ENCODE data around the gene FGFR2. TPM values are rescaled to one million over a fixed set of nuclear protein-coding genes. Genes with fewer than 3 reads are reported as not detected.

FGFR2 gene
- total and polyA plus RNA-seq, 2 experiments from 2014 or later, result 41.3 to 90.4 TPM

DNA sequence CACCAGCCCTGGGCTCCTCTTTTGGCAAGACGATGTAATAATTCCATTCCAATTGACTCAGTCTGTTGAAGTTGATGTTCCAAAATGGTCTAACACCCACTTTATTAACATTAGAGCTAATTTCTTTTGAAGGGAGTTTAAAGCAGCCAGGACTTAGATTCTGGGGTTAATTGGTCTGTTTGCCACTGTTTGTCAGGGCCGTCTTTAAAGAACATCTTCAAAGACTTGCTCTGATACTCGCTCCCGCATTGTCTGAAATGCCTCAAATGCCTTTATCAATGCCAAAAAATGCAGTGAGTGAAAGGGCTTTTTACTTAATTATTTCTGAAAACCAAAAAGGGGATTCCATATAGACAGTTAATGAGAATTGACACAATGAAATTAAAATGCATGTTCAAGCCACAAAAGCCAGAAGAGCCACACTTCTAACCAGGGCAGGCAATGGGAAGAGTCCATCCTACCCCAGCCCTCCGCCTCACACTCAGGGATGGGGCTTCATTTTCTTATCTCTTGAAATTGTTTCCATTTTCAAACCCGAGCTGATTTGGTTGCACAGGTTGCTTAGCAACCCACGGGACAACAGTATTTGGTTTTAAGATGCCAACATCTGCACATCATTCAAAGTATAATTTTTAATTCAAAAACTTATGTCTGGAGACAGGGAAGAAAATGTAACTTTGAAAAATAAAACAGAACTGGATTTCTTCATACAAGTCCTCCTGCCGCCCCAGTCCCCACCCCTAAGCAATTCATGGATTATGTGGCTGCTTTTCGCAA is 163.0 kb downstream of the FGFR2 start:
- Histone ChIP-seq H4K20me1 (ENCODE audit: insufficient read depth, poor library complexity, severe bottlenecking) (no peaks in the 10 kb centered on the region), H2AFZ (no peak overlapping the region), H3K4me1 (ENCODE audit: insufficient read depth) (peaks cover 30% of the 10 kb centered on the region), H3K79me2 (no peaks in the 10 kb centered on the region), H3K27ac (no peak overlapping the region), H3K4me3 (no peak overlapping the region), H3K9me3 (ENCODE audit: low read depth) (no peaks in the 10 kb centered on the region), H3K4me2 (no peak overlapping the region), H3K36me3 (replicated peaks; ENCODE audit: insufficient read depth, low read depth) (no peaks in the 10 kb centered on the region), H3K27me3 (no peaks in the 10 kb centered on the region), H3K9me2 (replicated peaks; ENCODE audit: insufficient read depth) (no peaks in the 10 kb centered on the region)
- TF ChIP-seq EZH2 (IDR thresholded peaks at IDR 0.05; ENCODE audit: borderline replicate concordance) (no peak), EZH2phosphoT487 (IDR thresholded peaks at IDR 0.05; ENCODE audit: low read depth, severe bottlenecking, unreplicated experiment) (no peak)
- TF ChIP-seq, protein P1, sequence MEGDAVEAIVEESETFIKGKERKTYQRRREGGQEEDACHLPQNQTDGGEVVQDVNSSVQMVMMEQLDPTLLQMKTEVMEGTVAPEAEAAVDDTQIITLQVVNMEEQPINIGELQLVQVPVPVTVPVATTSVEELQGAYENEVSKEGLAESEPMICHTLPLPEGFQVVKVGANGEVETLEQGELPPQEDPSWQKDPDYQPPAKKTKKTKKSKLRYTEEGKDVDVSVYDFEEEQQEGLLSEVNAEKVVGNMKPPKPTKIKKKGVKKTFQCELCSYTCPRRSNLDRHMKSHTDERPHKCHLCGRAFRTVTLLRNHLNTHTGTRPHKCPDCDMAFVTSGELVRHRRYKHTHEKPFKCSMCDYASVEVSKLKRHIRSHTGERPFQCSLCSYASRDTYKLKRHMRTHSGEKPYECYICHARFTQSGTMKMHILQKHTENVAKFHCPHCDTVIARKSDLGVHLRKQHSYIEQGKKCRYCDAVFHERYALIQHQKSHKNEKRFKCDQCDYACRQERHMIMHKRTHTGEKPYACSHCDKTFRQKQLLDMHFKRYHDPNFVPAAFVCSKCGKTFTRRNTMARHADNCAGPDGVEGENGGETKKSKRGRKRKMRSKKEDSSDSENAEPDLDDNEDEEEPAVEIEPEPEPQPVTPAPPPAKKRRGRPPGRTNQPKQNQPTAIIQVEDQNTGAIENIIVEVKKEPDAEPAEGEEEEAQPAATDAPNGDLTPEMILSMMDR (IDR thresholded peaks at IDR 0.05; ENCODE audit: poor library complexity), result no peak
- no peak for DNase-seq (ENCODE audit: low spot score)
- 70% methylated on average over 9 of the region's 9 CpGs for WGBS (ENCODE audit: low lambda C conversion rate, missing lambda C conversion rate)

DNA sequence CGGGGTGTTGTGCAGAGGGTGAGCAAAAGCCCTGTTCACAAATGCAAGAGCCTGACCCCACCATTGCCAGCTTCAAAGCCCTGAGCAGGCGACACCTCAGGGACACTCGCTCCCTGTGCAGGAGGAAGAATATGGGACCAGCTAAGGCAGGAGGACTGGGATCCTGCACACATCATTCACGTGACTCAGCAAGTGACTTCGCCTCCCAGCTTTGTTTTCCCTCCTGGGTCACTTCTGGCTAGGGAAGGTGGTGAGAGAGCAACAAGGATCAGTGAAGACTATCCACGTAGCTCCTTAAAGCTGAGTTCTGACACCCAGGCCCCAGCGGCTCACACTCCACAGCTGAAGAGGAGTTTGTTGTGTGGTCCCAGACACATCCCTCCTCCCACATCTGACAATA is 164.3 kb downstream of the FGFR2 start:
- H3K27me3 ChIP-seq, result no peaks in the 10 kb centered on the region
- 86% methylated on average over 7 of the region's 7 CpGs for WGBS (ENCODE audit: low lambda C conversion rate, missing lambda C conversion rate)
- H3K4me3 ChIP-seq, result no peak overlapping the region
- H3K9me3 ChIP-seq (ENCODE audit: low read depth), result no peaks in the 10 kb centered on the region
- DNase-seq (ENCODE audit: low spot score), result no peak
- no peaks in the 10 kb centered on the region for H4K20me1 ChIP-seq (ENCODE audit: insufficient read depth, poor library complexity, severe bottlenecking)
- TF ChIP-seq EZH2phosphoT487 (IDR thresholded peaks at IDR 0.05; ENCODE audit: low read depth, severe bottlenecking, unreplicated experiment), result no peak
- no peak for TF ChIP-seq EZH2 (IDR thresholded peaks at IDR 0.05; ENCODE audit: borderline replicate concordance)
- TF ChIP-seq, protein P1 (IDR thresholded peaks at IDR 0.05; ENCODE audit: poor library complexity), result no peak
- H2AFZ ChIP-seq, result no peak overlapping the region
- H3K36me3 ChIP-seq (replicated peaks; ENCODE audit: insufficient read depth, low read depth), result no peaks in the 10 kb centered on the region
- H3K4me2 ChIP-seq, result no peak overlapping the region
- H3K9me2 ChIP-seq (replicated peaks; ENCODE audit: insufficient read depth), result no peaks in the 10 kb centered on the region
- H3K79me2 ChIP-seq, result no peaks in the 10 kb centered on the region
- peaks cover 34% of the 10 kb centered on the region for H3K4me1 ChIP-seq (ENCODE audit: insufficient read depth)
- no peak overlapping the region for H3K27ac ChIP-seq

DNA sequence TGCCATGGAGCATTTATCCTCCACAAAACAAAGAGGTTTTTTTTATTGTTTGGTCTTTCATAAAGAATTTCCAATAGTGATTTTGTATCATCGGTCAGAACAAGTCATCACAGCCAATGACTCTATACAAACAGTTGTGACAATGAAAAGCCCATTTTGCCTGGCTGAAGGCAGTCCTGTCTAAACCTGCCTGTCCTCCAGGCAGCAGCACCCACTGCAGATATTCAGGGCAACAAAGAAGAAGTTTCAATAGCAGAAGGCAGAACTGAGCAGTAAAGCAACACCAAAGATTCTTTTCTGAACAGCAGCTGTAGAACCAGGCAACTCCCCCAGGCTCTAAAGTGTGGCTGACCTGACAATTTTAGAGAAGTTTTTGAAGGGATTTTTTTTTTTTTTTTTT is 169.4 kb downstream of the FGFR2 start:
- TF ChIP-seq, protein P1 (IDR thresholded peaks at IDR 0.05; ENCODE audit: poor library complexity), result no peak
- Histone ChIP-seq H3K9me3 (ENCODE audit: low read depth) (no peaks in the 10 kb centered on the region), H3K4me3 (no peak overlapping the region), H3K4me1 (ENCODE audit: insufficient read depth) (peaks cover 24% of the 10 kb centered on the region), H4K20me1 (ENCODE audit: insufficient read depth, poor library complexity, severe bottlenecking) (no peaks in the 10 kb centered on the region), H3K4me2 (no peak overlapping the region), H3K27me3 (no peaks in the 10 kb centered on the region), H3K9me2 (replicated peaks; ENCODE audit: insufficient read depth) (no peaks in the 10 kb centered on the region), H3K27ac (peak overlapping the region; percentile 3), H2AFZ (no peak overlapping the region), H3K36me3 (replicated peaks; ENCODE audit: insufficient read depth, low read depth) (no peaks in the 10 kb centered on the region), H3K79me2 (no peaks in the 10 kb centered on the region)
- DNase-seq (ENCODE audit: low spot score), result no peak
- 67% methylated on average over 1 of the region's 1 CpG for WGBS (ENCODE audit: low lambda C conversion rate, missing lambda C conversion rate)
